NCI-H1417 (cell line): Measurements from ENCODE around the gene ZDHHC14.

Experiments used
- DNase-seq, 3 experiments: peaks; one replicate each; lab custom pipeline; 2025; lab: John Stamatoyannopoulos, UW

The ZDHHC14 gene

GRCh38 chr6:157518397-157519250 is 137.6 kb downstream of the ZDHHC14 start:
- no peak for DNase-seq

GRCh38 chr6:157519255-157520116 is 138.5 kb downstream of the ZDHHC14 start:
- DNase-seq: no peak

DNA sequence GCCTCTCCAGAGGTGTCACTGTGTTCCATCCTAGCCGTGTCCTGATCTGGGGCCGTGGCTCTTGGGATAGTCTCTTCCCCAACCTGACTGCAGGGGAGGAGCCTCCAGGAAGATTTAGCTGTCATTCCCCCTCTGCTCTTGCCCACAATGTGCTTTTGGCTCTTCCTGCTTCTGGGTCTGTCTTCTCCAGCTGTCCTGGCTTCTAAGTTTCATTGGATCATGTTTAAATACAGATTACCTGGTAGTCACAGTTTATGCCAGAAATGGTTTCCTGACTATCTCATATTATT is 139.1 kb downstream of the ZDHHC14 start:
- no peak for DNase-seq

DNA sequence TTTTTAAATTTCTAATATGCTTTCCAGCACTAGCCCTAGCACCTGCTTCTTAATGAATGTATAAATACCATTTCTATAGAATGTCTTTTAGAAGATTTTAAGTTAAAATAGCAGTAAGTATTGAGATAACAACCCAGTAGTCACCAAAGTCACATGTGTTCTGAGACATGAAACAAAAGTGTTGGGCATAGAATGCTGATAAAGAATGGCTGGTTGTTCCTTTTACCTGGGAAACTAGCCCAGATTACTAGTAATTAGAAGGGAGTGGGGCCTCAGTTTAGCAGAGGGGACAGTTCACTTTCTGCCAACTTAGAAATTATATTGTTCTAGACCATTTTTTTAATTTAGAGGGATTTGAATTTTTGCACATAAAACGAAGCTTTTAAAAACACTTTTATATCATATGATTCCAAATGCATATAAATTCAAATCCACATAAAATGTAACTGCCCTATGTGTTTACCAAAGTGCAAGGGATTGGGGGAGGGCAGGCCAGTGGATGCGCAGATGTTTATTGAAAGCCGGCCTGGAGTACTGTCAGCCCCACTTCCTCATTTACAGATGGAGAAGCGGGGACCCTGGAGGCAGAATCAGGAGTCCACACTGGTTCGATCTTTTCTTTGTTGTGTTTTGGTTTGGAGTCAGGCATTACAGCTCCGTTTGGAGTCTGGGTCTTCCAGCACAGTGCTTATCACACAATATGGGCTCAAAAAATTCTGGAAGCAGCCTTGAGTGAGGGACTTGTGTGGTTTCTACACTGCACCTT is 139.8 kb downstream of the ZDHHC14 start:
- no peak for DNase-seq

DNA sequence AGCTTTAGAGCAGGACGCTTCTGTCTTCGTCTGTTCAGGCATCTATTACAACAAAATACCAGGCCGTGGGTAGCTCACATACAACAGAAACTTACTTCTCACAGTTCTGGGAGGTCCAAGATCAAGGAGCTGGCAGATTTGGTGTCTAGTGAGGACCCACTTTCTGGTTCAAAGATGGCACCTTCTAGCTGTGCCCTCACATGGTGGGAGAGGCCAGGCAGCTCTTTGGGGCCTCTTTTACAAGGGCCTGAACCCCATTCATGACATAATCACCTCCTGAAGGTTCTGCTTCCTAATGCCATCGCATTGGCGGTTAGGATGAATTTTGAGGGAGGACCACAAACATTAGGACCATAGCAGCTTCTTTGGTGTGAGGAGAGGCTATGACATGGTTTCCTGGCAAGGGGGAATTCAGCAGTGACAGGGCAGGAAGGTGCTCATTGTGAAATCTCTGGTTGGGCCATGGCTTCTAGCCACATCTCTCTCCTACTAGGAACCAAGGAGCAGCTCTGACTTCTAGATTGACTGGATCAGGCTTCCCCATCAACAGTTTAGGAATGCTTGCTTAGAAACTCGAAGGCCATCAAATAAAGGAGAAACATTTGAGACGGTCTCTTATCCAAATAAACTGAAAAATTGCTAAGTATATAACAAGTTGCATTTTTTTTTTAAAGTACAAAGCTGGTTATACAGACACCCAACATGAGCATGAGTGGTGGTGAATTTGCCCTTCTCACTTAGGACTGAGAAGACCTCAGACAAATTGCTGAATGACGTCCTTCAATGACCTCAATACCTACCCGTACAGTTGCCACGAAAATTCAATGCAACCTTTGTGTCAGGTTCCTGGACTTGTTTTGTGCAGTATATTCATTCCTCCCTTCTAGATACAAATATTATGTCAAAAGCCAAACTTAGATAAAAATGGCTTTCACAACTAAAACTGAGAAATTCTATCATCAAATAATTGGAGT is 140.7 kb downstream of the ZDHHC14 start:
- no peak for DNase-seq

GRCh38 chr6:157522472-157522871 is 141.5 kb downstream of the ZDHHC14 start:
- DNase-seq: no peak

DNA sequence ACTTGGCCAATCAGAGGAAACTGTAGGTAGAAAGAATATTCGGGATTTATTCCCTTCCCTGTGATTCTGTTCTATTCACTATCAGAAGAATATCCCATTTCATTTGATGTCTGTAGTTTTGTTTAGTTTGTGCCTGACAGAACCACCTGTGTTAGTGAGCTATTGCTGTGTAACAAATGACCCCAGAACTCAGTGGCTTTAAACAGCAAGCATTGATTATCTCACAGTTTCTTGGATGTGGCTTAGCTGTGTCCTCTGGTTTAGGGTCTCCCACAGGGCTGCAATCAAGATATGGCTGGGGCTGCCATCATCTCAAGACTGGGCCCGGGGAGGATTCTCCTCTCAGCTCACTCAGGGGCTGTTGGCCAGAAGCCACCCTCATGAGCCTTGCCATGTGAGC is 143.7 kb downstream of the ZDHHC14 start:
- no peak for DNase-seq

GRCh38 chr6:157525292-157525889 is 144.4 kb downstream of the ZDHHC14 start:
- no peak for DNase-seq

- no peak for DNase-seq
These were observed 145.0 kb downstream of the ZDHHC14 start for GRCh38 chr6:157525918-157526425.

DNA sequence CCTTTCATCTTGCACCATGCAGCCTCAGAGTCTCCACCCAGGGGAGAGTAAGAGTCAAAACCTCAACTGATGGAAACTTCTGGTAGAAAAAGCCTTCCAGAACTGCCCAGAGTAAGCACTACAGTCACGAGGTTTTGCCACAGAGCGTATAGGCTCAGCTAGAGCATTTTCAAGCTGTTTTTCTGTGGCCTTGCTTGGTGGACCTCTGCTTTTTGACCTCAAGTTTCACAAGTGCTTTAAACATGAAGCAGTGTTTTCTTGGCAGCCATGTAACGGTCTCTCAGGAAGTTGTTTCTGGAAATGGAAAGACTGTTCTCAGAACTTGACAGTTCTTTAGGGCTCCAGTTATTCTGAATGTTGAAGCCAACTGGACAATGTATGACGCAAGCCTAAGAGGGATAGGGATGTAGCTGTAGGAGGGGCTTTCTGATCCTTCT is 146.5 kb downstream of the ZDHHC14 start:
- no peak for DNase-seq

DNA sequence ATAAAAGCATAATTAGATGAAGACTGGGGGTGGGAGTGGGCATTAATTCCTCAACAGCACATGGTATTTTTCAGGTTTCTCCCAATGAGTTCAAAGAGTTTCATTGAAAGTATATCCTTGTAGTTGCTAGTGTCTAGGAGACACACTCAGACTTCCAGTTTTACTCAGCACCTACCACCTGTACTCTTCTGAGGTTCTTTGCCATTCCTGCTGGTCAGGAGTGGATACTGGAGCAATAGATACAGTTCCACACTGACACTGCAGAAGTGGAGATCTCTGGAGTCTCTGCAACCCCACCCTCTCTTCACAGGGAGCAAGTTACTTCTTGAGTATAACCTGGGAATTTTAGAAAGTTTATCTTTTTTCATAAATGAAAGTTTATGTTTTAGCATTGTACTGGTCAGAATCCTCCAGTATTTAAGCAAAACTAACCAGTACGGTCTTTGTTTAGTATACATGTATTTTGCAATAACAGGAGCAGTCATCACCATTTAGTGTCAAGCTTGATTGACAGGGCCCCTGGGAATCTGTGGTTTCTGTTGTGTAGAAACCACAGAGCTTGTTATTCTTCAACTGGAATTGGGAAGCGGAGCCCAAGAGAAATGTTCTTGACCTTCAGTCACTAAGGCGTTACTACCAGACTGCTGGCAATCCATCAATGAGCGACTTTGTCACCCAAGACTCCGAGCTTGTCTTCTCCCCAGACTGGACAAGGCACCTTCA is 148.1 kb downstream of the ZDHHC14 start:
- peak in 2 of 3 experiments; percentile 54 to 89 for DNase-seq

DNA sequence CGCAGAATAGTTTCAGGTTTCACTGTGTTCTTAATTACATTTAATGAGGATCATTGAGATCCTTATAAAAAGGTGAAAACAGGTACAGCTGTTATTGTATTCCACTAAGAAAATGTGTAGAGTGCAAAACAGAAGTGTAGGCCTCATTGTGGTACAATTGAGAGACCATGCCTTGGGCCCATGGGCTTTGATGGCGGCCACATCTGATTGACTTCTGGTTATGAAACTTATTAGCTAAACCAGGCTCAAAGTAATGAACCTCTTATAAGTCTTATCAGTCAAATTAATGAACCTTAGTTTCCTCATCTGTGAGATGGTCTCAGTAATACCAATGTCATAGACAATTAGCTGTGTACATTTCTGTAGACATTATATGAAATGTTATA is 148.7 kb downstream of the ZDHHC14 start:
- DNase-seq: no peak

DNA sequence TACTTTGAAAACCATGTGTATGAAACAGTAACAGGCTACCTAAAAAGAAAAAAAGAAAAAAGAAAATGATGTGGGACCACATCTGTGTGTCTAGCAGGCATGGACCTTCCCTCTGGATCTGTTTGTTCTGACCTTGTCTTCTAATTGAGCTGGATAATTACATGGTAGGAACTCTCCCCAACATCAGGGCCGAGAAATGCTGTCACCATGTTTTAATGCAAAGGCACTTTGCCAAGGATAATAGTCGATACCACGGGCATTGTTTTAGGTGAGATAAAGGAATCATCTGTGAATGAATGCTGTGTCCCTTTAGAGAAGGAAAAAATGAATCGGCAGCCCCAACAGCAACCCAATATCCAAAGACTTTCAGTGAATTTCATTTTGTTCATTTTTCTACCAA is 149.1 kb downstream of the ZDHHC14 start:
- DNase-seq: peak in 2 of 3 experiments; percentile 45 to 82

- DNase-seq: no peak
These were observed 149.8 kb downstream of the ZDHHC14 start for GRCh38 chr6:157530724-157531168.

- no peak for DNase-seq
These were observed 150.4 kb downstream of the ZDHHC14 start for GRCh38 chr6:157531169-157531985.

DNA sequence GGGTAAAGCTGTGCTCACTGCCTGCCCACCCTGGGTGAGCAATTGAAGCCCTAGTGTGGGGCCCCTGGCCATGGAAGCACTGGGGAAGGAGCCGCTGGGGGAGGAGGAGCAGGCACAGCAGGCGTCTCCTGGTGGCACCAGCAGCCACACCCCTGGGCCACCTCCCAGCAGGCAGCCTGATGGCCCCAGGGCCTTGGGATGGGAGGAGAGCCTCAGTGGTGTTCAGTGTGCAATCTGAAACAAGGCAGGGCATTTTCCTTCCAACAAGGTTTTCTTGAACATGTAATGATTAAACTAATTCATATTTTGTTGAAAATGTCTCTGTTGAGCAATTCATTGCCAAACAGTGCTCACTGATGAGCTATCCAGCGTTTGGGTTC is 151.0 kb downstream of the ZDHHC14 start:
- DNase-seq: no peak

- DNase-seq: peak in 2 of 3 experiments; percentile 20 to 64
These were observed 152.3 kb downstream of the ZDHHC14 start for GRCh38 chr6:157533048-157533871.
